Esophagus mucosa (tissue), 1 donor: ENCODE measurements around the gene GDAP2. TPM values are rescaled to one million over a fixed set of nuclear protein-coding genes. Genes with fewer than 3 reads are reported as not detected.
"Not testable (repeated sequence)": the region's sequence is repeated elsewhere in the genome, so short reads cannot be mapped to it uniquely, and the experiment has no call there.

Experiments used
- ATAC-seq: fragments of 200-7000 bp; cut with Tn5 transposase; one replicate; pipeline ENCODE4 v1.9.1; 2020
- total RNA-seq: library from RNA; stranded (reverse); gene quantifications from one replicate; pipeline ENCODE4 v1.2.4, GENCODE V29; 2023
- donor health status: DM: yes; HTN: yes; CAD: no.

Gene GDAP2, protein sequence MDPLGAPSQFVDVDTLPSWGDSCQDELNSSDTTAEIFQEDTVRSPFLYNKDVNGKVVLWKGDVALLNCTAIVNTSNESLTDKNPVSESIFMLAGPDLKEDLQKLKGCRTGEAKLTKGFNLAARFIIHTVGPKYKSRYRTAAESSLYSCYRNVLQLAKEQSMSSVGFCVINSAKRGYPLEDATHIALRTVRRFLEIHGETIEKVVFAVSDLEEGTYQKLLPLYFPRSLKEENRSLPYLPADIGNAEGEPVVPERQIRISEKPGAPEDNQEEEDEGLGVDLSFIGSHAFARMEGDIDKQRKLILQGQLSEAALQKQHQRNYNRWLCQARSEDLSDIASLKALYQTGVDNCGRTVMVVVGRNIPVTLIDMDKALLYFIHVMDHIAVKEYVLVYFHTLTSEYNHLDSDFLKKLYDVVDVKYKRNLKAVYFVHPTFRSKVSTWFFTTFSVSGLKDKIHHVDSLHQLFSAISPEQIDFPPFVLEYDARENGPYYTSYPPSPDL
- 17.4 TPM for total RNA-seq

DNA sequence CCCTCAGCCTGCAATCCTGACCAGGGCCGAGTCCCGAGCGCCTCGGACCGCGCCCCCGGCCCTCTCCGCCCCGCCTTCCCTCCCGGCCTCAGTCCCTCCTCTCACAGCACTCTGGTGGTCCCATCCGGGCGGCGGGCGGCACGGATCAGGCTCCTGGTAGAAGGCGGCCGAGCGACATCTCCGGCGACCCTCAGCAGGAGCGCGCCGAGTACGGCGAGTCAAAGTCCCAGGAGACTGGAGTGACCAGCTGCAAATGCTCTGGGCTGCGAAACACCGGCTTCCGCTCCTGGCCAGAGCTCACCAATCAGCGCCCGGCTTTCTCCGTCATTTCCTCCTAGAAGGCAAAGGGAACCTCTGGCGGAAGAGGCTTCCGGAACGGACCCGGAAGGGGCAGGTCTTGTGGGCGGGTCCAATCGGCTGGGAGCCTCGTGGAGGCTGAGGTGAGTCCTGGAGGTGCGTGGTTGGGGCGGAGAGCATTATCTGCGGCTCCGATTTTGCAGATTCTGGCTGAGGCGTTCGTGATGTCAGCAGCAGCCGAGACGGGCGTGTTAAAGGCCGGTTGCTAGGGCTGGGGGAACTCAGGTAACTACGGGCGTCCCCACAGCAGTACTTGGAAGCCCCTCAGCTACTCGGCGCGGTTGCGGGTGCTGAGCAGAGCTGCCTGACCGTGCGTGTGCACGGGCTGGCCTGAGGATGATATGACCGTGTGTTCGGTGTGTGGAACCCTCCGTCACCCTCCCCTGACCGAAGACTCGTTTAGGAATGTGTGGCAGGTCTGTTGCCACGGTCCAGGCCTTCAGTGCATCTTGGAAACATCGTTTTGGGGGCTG lies at the start of gene GDAP2, which contains the start of gene WDR3:
TSS of gene GDAP2 (minus strand) at position 279 of the 830 bp plus-strand sequence. CDS start 9,264 bp downstream, outside the sequence.
TSS of gene WDR3 (plus strand) at position 397 of the 830 bp plus-strand sequence. CDS start 3,581 bp downstream, outside the sequence.
- ATAC-seq, result peak; percentile 98

DNA sequence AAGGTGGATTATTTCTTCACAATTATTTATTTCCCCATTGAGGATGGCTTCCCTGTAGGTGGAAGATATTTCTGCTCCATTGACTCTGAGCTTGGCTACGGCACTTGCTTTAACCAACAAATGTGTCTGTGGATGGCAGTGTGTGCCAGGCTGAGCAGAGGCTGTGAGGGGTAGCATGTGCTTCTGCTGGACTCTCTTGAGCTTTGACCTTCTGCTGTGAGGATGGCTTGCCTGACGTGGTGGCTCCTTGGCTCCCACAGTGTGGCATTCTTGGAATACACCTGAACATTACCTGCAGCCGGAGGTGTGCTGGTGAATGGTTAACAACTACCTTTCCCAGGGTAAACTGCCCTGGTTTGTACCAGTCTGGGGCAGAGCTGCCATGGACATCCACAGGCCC lies 47.0 kb upstream of the GDAP2 start:
- ATAC-seq, result no peak

DNA sequence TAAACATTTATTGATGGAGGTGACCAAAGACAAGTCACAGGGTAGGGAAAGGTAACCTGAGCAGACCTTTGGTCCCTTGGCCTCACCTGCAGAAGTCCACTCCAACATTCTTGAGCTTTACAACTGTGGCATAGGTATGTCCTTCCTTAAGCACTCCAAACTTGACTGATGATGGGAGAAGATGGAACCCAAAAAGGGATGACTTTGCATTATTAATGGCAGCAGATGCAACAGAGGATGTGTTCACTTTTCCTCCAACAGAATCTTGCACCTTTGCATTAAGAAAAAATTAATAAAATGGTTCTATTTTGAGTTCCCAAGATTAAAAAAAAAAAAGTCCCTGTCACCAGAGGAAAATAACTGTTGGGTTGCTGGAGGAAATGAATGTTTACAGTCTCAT lies 42.4 kb upstream of the GDAP2 start:
- no peak for ATAC-seq

- ATAC-seq, result peak; percentile 48
Observed at GRCh38 chr1:117970252-117970651, 40.8 kb upstream of the GDAP2 start.

DNA sequence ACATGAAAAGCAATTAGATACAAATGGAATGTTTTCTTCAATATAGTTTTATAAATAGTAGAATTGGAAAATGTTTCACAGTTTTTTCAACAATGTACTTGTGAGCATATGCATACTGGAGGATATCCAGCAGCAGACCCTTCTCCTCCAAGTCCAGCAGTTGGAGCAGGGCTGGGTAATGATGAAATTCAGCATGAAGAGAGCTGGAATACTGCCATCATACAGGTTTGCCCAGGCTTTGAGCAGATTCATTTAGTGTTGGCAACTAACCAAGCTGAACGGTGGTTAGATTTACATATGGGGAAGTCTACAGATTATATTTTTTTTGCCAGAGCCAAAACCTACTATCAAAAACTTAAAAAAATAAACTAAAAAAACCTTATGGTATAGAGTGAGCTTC lies 38.5 kb upstream of the GDAP2 start:
- ATAC-seq, result peak; percentile 60

DNA sequence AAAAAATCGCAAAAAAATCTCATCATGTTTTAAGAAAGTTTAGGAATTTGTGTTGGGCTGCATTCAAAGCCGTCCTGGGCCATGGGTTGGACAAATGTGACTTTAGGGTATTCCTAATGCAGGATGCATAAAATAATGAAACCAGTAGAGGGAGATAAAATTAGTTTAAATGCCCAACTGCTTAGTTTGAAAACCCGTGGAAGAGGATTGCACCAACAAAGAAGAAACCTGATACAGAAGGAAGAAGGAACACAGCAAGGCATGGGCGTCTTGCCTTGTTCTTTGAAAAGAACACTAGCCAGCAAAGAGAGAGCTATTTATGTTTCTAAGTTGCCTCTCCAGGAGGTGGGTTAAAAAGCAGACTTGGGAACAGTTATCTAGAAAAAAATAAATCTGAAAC lies 38.1 kb upstream of the GDAP2 start:
- ATAC-seq, result no peak

- no peak for ATAC-seq
Observed at GRCh38 chr1:117964290-117965038, 35.0 kb upstream of the GDAP2 start.

- ATAC-seq, result no peak
Observed at GRCh38 chr1:117959364-117959763, 29.9 kb upstream of the GDAP2 start.

DNA sequence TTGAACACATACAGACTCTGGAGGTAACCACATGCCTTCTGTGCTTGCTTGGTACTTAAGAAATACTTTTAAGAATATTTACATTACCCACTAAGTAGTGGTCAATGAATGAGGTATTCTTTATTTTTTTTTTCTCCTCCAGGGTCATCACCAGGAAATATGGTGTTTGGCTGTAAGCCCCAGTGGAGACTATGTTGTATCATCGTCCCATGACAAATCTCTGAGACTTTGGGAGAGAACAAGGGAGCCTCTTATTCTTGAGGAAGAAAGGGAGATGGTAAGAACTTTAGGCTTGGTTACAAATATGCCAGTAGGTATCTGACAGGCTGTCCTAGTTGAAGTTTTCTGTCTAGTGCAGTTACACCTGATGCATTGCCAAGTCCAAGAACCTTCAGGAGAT lies 23.0 kb upstream of the GDAP2 start:
- no peak for ATAC-seq

DNA sequence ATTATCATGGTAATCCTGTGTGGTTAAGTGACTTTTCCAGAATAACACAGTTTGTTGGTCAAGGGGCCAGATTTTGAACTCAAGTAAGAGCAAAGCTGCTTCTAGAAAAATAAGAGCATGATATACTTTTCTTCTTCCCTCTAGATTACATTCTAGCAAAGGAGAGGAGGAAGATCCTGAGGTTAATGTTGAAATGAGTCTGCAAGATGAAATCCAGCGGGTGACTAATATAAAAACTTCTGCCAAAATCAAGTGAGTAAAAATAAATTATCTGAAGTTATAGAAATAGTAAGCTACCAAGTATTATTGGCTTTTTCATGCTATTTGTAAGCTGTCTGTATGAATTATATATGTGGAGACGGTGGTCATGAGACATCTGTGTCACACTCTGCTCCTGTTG lies 12.9 kb upstream of the GDAP2 start:
- no peak for ATAC-seq

- no peak for ATAC-seq
Observed at GRCh38 chr1:117933769-117934168, 4.3 kb upstream of the GDAP2 start.

- ATAC-seq, result peak; percentile 46
Observed at GRCh38 chr1:117932576-117932975, 3.2 kb upstream of the GDAP2 start.

- ATAC-seq, result no peak
Observed at GRCh38 chr1:117930484-117930883, 1.1 kb upstream of the GDAP2 start.

GRCh38 chr1:117930173-117930447 lies 689 bp upstream of the GDAP2 start:
- ATAC-seq, result no peak

- peak; percentile 59 for ATAC-seq
Observed at GRCh38 chr1:117928881-117929342, 509 bp downstream of the GDAP2 start.

- ATAC-seq, result no peak
Observed at GRCh38 chr1:117925981-117926380, 3.4 kb downstream of the GDAP2 start.

- ATAC-seq, result not testable (repeated sequence)
Observed at GRCh38 chr1:117922717-117923116, 6.7 kb downstream of the GDAP2 start.

DNA sequence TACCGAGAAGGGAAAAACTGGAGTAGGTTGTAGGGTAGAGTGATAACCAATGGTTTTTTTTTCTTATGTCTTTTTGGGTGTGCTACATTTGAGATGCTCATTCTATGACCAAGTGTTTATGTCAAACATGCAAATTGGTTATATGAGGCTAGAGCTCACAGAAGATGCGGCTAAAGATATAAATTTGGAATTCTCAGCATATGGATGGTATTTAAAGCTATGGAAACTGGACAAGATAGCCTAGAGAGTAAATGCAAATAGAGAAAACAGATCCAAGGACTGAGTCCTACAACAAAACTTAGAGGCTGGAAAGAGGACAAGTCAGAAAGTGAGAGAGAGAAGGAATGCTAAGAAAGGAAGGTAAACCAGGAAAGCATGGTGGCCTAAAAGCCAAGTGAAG lies 7.4 kb downstream of the GDAP2 start:
- no peak for ATAC-seq

- ATAC-seq, result no peak
Observed at GRCh38 chr1:117919376-117919775, 10.0 kb downstream of the GDAP2 start.

- ATAC-seq, result no peak
Observed at GRCh38 chr1:117911051-117911450, 18.4 kb downstream of the GDAP2 start.

DNA sequence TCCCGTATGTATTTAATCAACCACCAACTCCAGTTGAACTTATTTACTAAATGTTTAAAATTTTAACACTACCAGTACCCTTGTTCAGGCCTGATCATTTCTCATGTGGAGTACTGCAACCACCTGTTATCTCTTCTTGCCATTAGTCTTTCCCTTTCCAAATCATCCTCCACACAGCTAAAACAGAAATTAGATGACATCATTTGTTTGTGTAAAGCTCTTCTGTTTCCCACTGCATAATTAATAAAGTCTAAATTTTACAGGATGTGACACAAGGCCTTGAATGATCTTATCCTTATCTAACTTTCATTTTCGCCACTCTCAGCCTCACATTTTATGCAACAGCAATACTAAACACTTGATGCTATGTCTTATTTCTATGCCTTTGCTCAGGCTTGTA lies 24.4 kb downstream of the GDAP2 start:
- no peak for ATAC-seq

GRCh38 chr1:117904485-117904884 lies 24.9 kb downstream of the GDAP2 start:
- ATAC-seq, result no peak

GRCh38 chr1:117902944-117903343 lies 26.5 kb downstream of the GDAP2 start:
- no peak for ATAC-seq
